Activated naive CD8-positive, alpha-beta T cell treated with anti-CD3 and anti-CD28 coated beads, Interleukin-2, amount 50 U/mL, for 16 hours (primary cell): Measurements from ENCODE around the gene FBN2.
"Not testable (repeated sequence)": the region's sequence is repeated elsewhere in the genome, so short reads cannot be mapped to it uniquely, and the experiment has no call there.

Experiments used
- DNase-seq: peaks from one replicate; pipeline ENCODE4 v3.0.0-alpha.2; 2020; ENCODE audit warnings: low read depth, low spot score

The FBN2 gene

GRCh38 chr5:128362370-128362769 lies 175.7 kb downstream of the FBN2 start:
- DNase-seq, result no peak

GRCh38 chr5:128358826-128359225 lies 179.2 kb downstream of the FBN2 start:
- DNase-seq, result no peak

GRCh38 chr5:128357226-128357625 lies 180.8 kb downstream of the FBN2 start:
- no peak for DNase-seq

GRCh38 chr5:128355961-128356360 lies 182.1 kb downstream of the FBN2 start:
- DNase-seq, result no peak

- DNase-seq, result no peak
Observed at GRCh38 chr5:128353441-128354107, 184.5 kb downstream of the FBN2 start.

GRCh38 chr5:128350705-128351104 lies 187.3 kb downstream of the FBN2 start:
- DNase-seq, result no peak

- DNase-seq, result no peak
Observed at GRCh38 chr5:128349044-128349858, 188.8 kb downstream of the FBN2 start.

- DNase-seq, result no peak
Observed at GRCh38 chr5:128346038-128346437, 192.0 kb downstream of the FBN2 start.

- no peak for DNase-seq
Observed at GRCh38 chr5:128345247-128345646, 192.8 kb downstream of the FBN2 start.

GRCh38 chr5:128343168-128343567 lies 194.9 kb downstream of the FBN2 start:
- no peak for DNase-seq

GRCh38 chr5:128341056-128341455 lies 197.0 kb downstream of the FBN2 start:
- no peak for DNase-seq

GRCh38 chr5:128340648-128341047 lies 197.4 kb downstream of the FBN2 start:
- DNase-seq, result no peak

- no peak for DNase-seq
Observed at GRCh38 chr5:128339585-128339984, 198.5 kb downstream of the FBN2 start.

GRCh38 chr5:128338649-128339048 lies 199.4 kb downstream of the FBN2 start:
- no peak for DNase-seq

- no peak for DNase-seq
Observed at GRCh38 chr5:128335339-128335738, 202.7 kb downstream of the FBN2 start.

GRCh38 chr5:128334010-128334716 lies 203.9 kb downstream of the FBN2 start:
- no peak for DNase-seq

- no peak for DNase-seq
Observed at GRCh38 chr5:128331261-128331660, 206.8 kb downstream of the FBN2 start.

- no peak for DNase-seq
Observed at GRCh38 chr5:128329386-128329939, 208.6 kb downstream of the FBN2 start.

GRCh38 chr5:128328446-128328845 lies 209.6 kb downstream of the FBN2 start:
- DNase-seq, result no peak

- DNase-seq, result no peak
Observed at GRCh38 chr5:128328007-128328406, 210.0 kb downstream of the FBN2 start.

GRCh38 chr5:128321418-128321817 lies 216.6 kb downstream of the FBN2 start:
- not testable (repeated sequence) for DNase-seq

- no peak for DNase-seq
Observed at GRCh38 chr5:128318691-128319090, 219.4 kb downstream of the FBN2 start.
